WTC11 (cell line): ENCODE results near the gene COX14. TPM values are rescaled to one million over a fixed set of nuclear protein-coding genes. Genes with fewer than 3 reads are reported as not detected.

Experiments used
- ATAC-seq: fragments of 200-7000 bp; cut with Tn5 transposase; 2 replicates; pipeline ENCODE4 v1.10.0; 2021; ENCODE audit warnings: mild to moderate bottlenecking, moderate library complexity
- CTCF ChIA-PET: fragments of 300-600 bp; sonication (Branson Sonifier 250); formaldehyde crosslinking; loops from one replicate; lab custom pipeline; 2021; ENCODE audit warnings: antibody characterized with exemption; lab: Charles Lee
- POLR2A ChIA-PET: fragments of 350-600 bp; sonication (Branson Sonifier 250); formaldehyde crosslinking; loops from one replicate; lab custom pipeline; 2021; ENCODE audit warnings: antibody characterized with exemption; lab: Charles Lee
- DNase-seq: peaks from one replicate; pipeline ENCODE4 v3.0.0; 2021; ENCODE audit warnings: low spot score
- H3K27ac Mint-ChIP-seq: 2 replicates; pipeline ENCODE4 v1.8.0; 2021; ENCODE audit warnings: mixed read lengths
- H3K27me3 Mint-ChIP-seq: 2 replicates; pipeline ENCODE4 v1.8.0; 2021; ENCODE audit warnings: low read depth, mild to moderate bottlenecking, moderate library complexity, mixed read lengths
- H3K36me3 Mint-ChIP-seq: 2 replicates; pipeline ENCODE4 v1.8.0; 2021; ENCODE audit warnings: mixed read lengths
- H3K4me1 Mint-ChIP-seq: 2 replicates; pipeline ENCODE4 v1.8.0; 2022; ENCODE audit warnings: mixed read lengths
- H3K4me3 Mint-ChIP-seq: 2 replicates; pipeline ENCODE4 v1.8.0; 2021; ENCODE audit warnings: mild to moderate bottlenecking, moderate library complexity, mixed read lengths
- H3K9me3 Mint-ChIP-seq: 2 replicates; pipeline ENCODE4 v1.8.0; 2021; ENCODE audit warnings: mixed read lengths
- AFF4 ChIP-seq: sonication (generic); formaldehyde crosslinking; IDR thresholded peaks from 2 replicates; pipeline ENCODE4 v1.8.1; 2023; ENCODE audit warnings: mild to moderate bottlenecking, missing genetic modification reagents, borderline replicate concordance
- ATF1 ChIP-seq: sonication (generic); formaldehyde crosslinking; IDR thresholded peaks from 2 replicates; pipeline ENCODE4 v1.8.1; 2023; ENCODE audit warnings: mild to moderate bottlenecking, moderate library complexity, missing genetic modification reagents
- ATF2 ChIP-seq: sonication (generic); formaldehyde crosslinking; IDR thresholded peaks from 2 replicates; pipeline ENCODE4 v1.8.1; 2022; ENCODE audit warnings: low read depth, missing genetic modification reagents, borderline replicate concordance
- ATF6 ChIP-seq: sonication (generic); formaldehyde crosslinking; IDR thresholded peaks from 2 replicates; pipeline ENCODE4 v1.8.1; 2023; ENCODE audit warnings: mild to moderate bottlenecking, missing genetic modification reagents
- ETV6 ChIP-seq: sonication (generic); formaldehyde crosslinking; IDR thresholded peaks from 2 replicates; pipeline ENCODE4 v1.8.1; 2022; ENCODE audit warnings: mild to moderate bottlenecking, missing genetic modification reagents
- NR3C1 ChIP-seq: sonication (generic); formaldehyde crosslinking; conservative IDR thresholded peaks from 2 replicates; pipeline ENCODE4 v1.8.1; 2023; ENCODE audit warnings: low read depth, mild to moderate bottlenecking, missing genetic modification reagents
- OVOL2 ChIP-seq: fragments of 250-450 bp; sonication (Bioruptor Pico); IDR thresholded peaks from 2 replicates; pipeline ENCODE4 v1.9.0; 2021; ENCODE audit warnings: mild to moderate bottlenecking, borderline replicate concordance
- SMAD4 ChIP-seq: sonication (generic); formaldehyde crosslinking; IDR thresholded peaks from 2 replicates; pipeline ENCODE4 v1.8.0; 2022; ENCODE audit warnings: mild to moderate bottlenecking, missing genetic modification reagents
- SP1 ChIP-seq: sonication (generic); formaldehyde crosslinking; conservative IDR thresholded peaks from 2 replicates; pipeline ENCODE4 v1.8.1; 2022; ENCODE audit warnings: missing genetic modification reagents
- TEAD4 ChIP-seq: sonication (generic); formaldehyde crosslinking; IDR thresholded peaks from 2 replicates; pipeline ENCODE4 v1.8.0; 2022; ENCODE audit warnings: mild to moderate bottlenecking, missing genetic modification reagents
- USF1 ChIP-seq: sonication (generic); formaldehyde crosslinking; IDR thresholded peaks from 2 replicates; pipeline ENCODE4 v1.8.0; 2022; ENCODE audit warnings: mild to moderate bottlenecking, missing genetic modification reagents
- ZBTB21 ChIP-seq: sonication (generic); formaldehyde crosslinking; IDR thresholded peaks from 2 replicates; pipeline ENCODE4 v1.8.1; 2023; ENCODE audit warnings: mild to moderate bottlenecking, missing genetic modification reagents, borderline replicate concordance
- ZNF425 ChIP-seq: fragments of 250-450 bp; sonication (Bioruptor Pico); conservative IDR thresholded peaks from 2 replicates; pipeline ENCODE4 v1.9.0; 2021; ENCODE audit warnings: mild to moderate bottlenecking
- ZNF512 ChIP-seq: sonication (generic); formaldehyde crosslinking; IDR thresholded peaks from 2 replicates; pipeline ENCODE4 v1.8.1; 2022; ENCODE audit warnings: missing genetic modification reagents, borderline replicate concordance
- total RNA-seq: library from RNA; stranded (reverse); gene quantifications from 3 replicates; pipeline ENCODE4 v1.2.3, GENCODE V29; 2021

COX14 gene
- total RNA-seq, 1 experiment from 2014 or later: 41.4 TPM

- TF ChIP-seq ATF2 (CRISPR knock-in tag) (no peak), ZNF512 (CRISPR knock-in tag) (no peak), ATF6 (CRISPR knock-in tag) (no peak), USF1 (peak; percentile 92), ATF1 (CRISPR knock-in tag) (no peak), TEAD4 (CRISPR knock-in tag) (no peak), AFF4 (CRISPR knock-in tag) (no peak), SMAD4 (CRISPR knock-in tag) (no peak), ETV6 (CRISPR knock-in tag) (peak; percentile 16; the same call in 1 of the 2 replicates), OVOL2 (CRISPR knock-in tag) (no peak)
- TF ChIP-seq, all 79 proteins: peak for 18
Observed at GRCh38 chr12:50111693-50112455, at the start of gene COX14 (continued).

- Mint-ChIP-seq H3K27ac (no peak overlapping the region), H3K27me3 (peaks cover 36% of the 10 kb centered on the region), H3K9me3 (no peaks in the 10 kb centered on the region), H3K36me3 (no peaks in the 10 kb centered on the region), H3K4me1 (no peaks in the 10 kb centered on the region), H3K4me3 (no peak overlapping the region)
- DNase-seq (no peak), ATAC-seq (no peak)
- ChIA-PET CTCF (interaction anchor here (0.6 to 10.9 kb wide), 7 partner anchors 8 to 196 kb away, joined by 3 to 219 read pairs (median 4); partner anchors contain the start of gene AQP6), POLR2A (no interaction called here)
- TF ChIP-seq NR3C1 (CRISPR knock-in tag): no peak
- no peak for TF ChIP-seq ZNF425 (CRISPR knock-in tag)
- TF ChIP-seq ZBTB21 (CRISPR knock-in tag): no peak
- TF ChIP-seq SP1: no peak
Observed at GRCh38 chr12:50062728-50063460, 49.1 kb upstream of the COX14 start.
